Measurements from ENCODE around the gene HNRNPK.

- no peak for TF ChIP-seq MAX (IDR thresholded peaks at IDR 0.05)
- TF ChIP-seq TAF1 (IDR thresholded peaks at IDR 0.05; ENCODE audit: low read depth): no peak
- no peak for TF ChIP-seq REST (IDR thresholded peaks at IDR 0.05; ENCODE audit: low read depth)
- no peak for TF ChIP-seq NFIC (IDR thresholded peaks at IDR 0.05)
- TF ChIP-seq YY1 (IDR thresholded peaks at IDR 0.05; ENCODE audit: low read depth): no peak
- TF ChIP-seq EP300 (IDR thresholded peaks at IDR 0.05; ENCODE audit: borderline replicate concordance): no peak
- no peak for TF ChIP-seq ZBTB7A (IDR thresholded peaks at IDR 0.05; ENCODE audit: low read depth)
- no peak for TF ChIP-seq TEAD4 (IDR thresholded peaks at IDR 0.05)
- no peak for TF ChIP-seq TCF12 (IDR thresholded peaks at IDR 0.05; ENCODE audit: low read depth)
- TF ChIP-seq CREB1 (IDR thresholded peaks at IDR 0.05; ENCODE audit: low read depth): no peak
- TF ChIP-seq CEBPB (IDR thresholded peaks at IDR 0.05): no peak
- TF ChIP-seq EGR1 (IDR thresholded peaks at IDR 0.05): no peak
- TF ChIP-seq RAD21 (IDR thresholded peaks at IDR 0.05; ENCODE audit: low read depth): no peak
These were observed 3.6 kb downstream of the HNRNPK start for GRCh38 chr9:83976372-83976771.
